GM19351 (cell line): ENCODE data around the gene LINGO1.

ENCODE experiments used
- ATAC-seq: cut with Tn5 transposase; IDR thresholded peaks from one replicate; pipeline ENCODE4 v1.9.1; 2021; ENCODE audit warnings: mild to moderate bottlenecking, moderate library complexity; ENCODE audit not compliant: unreplicated experiment

The LINGO1 gene

GRCh38 chr15:77597804-77598453 is 34.8 kb downstream of the LINGO1 start:
- no peak for ATAC-seq

- no peak for ATAC-seq
Measured at GRCh38 chr15:77596821-77597803, 35.6 kb downstream of the LINGO1 start.

GRCh38 chr15:77595231-77595630 is 37.5 kb downstream of the LINGO1 start:
- no peak for ATAC-seq

GRCh38 chr15:77592758-77593157 is 40.0 kb downstream of the LINGO1 start:
- ATAC-seq: no peak

- ATAC-seq: no peak
Measured at GRCh38 chr15:77591968-77592613, 40.6 kb downstream of the LINGO1 start.

GRCh38 chr15:77589839-77590238 is 42.9 kb downstream of the LINGO1 start:
- no peak for ATAC-seq

- ATAC-seq: no peak
Measured at GRCh38 chr15:77588126-77588525, 44.6 kb downstream of the LINGO1 start.

GRCh38 chr15:77584691-77585090 is 48.0 kb downstream of the LINGO1 start:
- ATAC-seq: no peak

- no peak for ATAC-seq
Measured at GRCh38 chr15:77584201-77584600, 48.5 kb downstream of the LINGO1 start.

- ATAC-seq: no peak
Measured at GRCh38 chr15:77582763-77583162, 49.9 kb downstream of the LINGO1 start.

GRCh38 chr15:77581896-77582569 is 50.7 kb downstream of the LINGO1 start:
- ATAC-seq: no peak

- ATAC-seq: no peak
Measured at GRCh38 chr15:77580996-77581682, 51.6 kb downstream of the LINGO1 start.

- no peak for ATAC-seq
Measured at GRCh38 chr15:77579498-77580188, 53.1 kb downstream of the LINGO1 start.

- no peak for ATAC-seq
Measured at GRCh38 chr15:77578641-77579372, 53.9 kb downstream of the LINGO1 start.

GRCh38 chr15:77577366-77577950 is 55.3 kb downstream of the LINGO1 start:
- no peak for ATAC-seq

- ATAC-seq: no peak
Measured at GRCh38 chr15:77576538-77576937, 56.2 kb downstream of the LINGO1 start.

GRCh38 chr15:77575203-77575934 is 57.3 kb downstream of the LINGO1 start:
- no peak for ATAC-seq
